ENCODE results near the gene CNTNAP2.
"Not testable (repeated sequence)": the region's sequence is repeated elsewhere in the genome, so short reads cannot be mapped to it uniquely, and the experiment has no call there.

The CNTNAP2 gene

GRCh38 chr7:147047696-147048095 is 931.1 kb downstream of the CNTNAP2 start:
- DNase-seq: no peak

GRCh38 chr7:147048864-147049263 is 932.3 kb downstream of the CNTNAP2 start:
- DNase-seq: no peak

- no peak for DNase-seq
Observed at GRCh38 chr7:147052818-147053217, 936.2 kb downstream of the CNTNAP2 start.

- DNase-seq: no peak
Observed at GRCh38 chr7:147053746-147054145, 937.1 kb downstream of the CNTNAP2 start.

- DNase-seq: no peak
Observed at GRCh38 chr7:147060070-147060469, 943.5 kb downstream of the CNTNAP2 start.

GRCh38 chr7:147062897-147063296 is 946.3 kb downstream of the CNTNAP2 start:
- DNase-seq: no peak

GRCh38 chr7:147068842-147069241 is 952.2 kb downstream of the CNTNAP2 start:
- no peak for DNase-seq

- DNase-seq: no peak
Observed at GRCh38 chr7:147069771-147070170, 953.2 kb downstream of the CNTNAP2 start.

GRCh38 chr7:147070886-147071285 is 954.3 kb downstream of the CNTNAP2 start:
- DNase-seq: no peak

- no peak for DNase-seq
Observed at GRCh38 chr7:147071536-147071935, 954.9 kb downstream of the CNTNAP2 start.

- DNase-seq: no peak
Observed at GRCh38 chr7:147078312-147078711, 961.7 kb downstream of the CNTNAP2 start.

- no peak for DNase-seq
Observed at GRCh38 chr7:147079083-147079482, 962.5 kb downstream of the CNTNAP2 start.

GRCh38 chr7:147079921-147080420 is 963.4 kb downstream of the CNTNAP2 start:
- no peak for DNase-seq

GRCh38 chr7:147081117-147081516 is 964.5 kb downstream of the CNTNAP2 start:
- no peak for DNase-seq

- no peak for DNase-seq
Observed at GRCh38 chr7:147089051-147089461, 972.5 kb downstream of the CNTNAP2 start.

- no peak for DNase-seq
Observed at GRCh38 chr7:147089608-147090007, 973.0 kb downstream of the CNTNAP2 start.

GRCh38 chr7:147096629-147097028 is 980.0 kb downstream of the CNTNAP2 start:
- DNase-seq: no peak

GRCh38 chr7:147103224-147103623 is 986.6 kb downstream of the CNTNAP2 start:
- DNase-seq: no peak

- no peak for DNase-seq
Observed at GRCh38 chr7:147106746-147107145, 990.1 kb downstream of the CNTNAP2 start.

GRCh38 chr7:147114525-147114924 is 997.9 kb downstream of the CNTNAP2 start:
- DNase-seq: not testable (repeated sequence)

GRCh38 chr7:147136352-147136751 is 1019.8 kb downstream of the CNTNAP2 start:
- no peak for DNase-seq

GRCh38 chr7:147145194-147145593 is 1028.6 kb downstream of the CNTNAP2 start:
- no peak for DNase-seq

GRCh38 chr7:147146169-147146568 is 1029.6 kb downstream of the CNTNAP2 start:
- DNase-seq: no peak

GRCh38 chr7:147151661-147152060 is 1035.1 kb downstream of the CNTNAP2 start:
- no peak for DNase-seq

GRCh38 chr7:147153571-147153970 is 1037.0 kb downstream of the CNTNAP2 start:
- no peak for DNase-seq

GRCh38 chr7:147161405-147161804 is 1044.8 kb downstream of the CNTNAP2 start:
- no peak for DNase-seq

All from effector CD8-positive, alpha-beta T cell (primary cell).